GM13977 (cell line): ENCODE results near the gene MBOAT1.

Experiments
- DNase-seq: peaks from one replicate; pipeline ENCODE4 v3.0.0; 2012; ENCODE audit warnings: low spot score
- in situ Hi-C: fragments of 300-500 bp; cut with MboI; formaldehyde crosslinking; loops from one replicate; pipeline ENCODE4 v1.12.0; 2022; ENCODE audit warnings: low sequenced_read_pairs, low pct_unique_long_range_greater_than_20kb, mixed read lengths, inconsistent platforms; ENCODE audit not compliant: unreplicated experiment
- TF ChIP-seq, protein P1 (sequence below): IDR thresholded peaks from 2 replicates; pipeline ENCODE4 v1.5.1; 2012; ENCODE audit warnings: mild to moderate bottlenecking, control low read depth; ENCODE audit not compliant: insufficient read depth; ENCODE audit errors: extremely low read depth, missing control alignments

Gene MBOAT1

GRCh38 chr6:20241102-20241501, 28.8 kb upstream of the MBOAT1 start:
- in situ Hi-C loops: no loop called here
- DNase-seq: no peak
- TF ChIP-seq, protein P1, sequence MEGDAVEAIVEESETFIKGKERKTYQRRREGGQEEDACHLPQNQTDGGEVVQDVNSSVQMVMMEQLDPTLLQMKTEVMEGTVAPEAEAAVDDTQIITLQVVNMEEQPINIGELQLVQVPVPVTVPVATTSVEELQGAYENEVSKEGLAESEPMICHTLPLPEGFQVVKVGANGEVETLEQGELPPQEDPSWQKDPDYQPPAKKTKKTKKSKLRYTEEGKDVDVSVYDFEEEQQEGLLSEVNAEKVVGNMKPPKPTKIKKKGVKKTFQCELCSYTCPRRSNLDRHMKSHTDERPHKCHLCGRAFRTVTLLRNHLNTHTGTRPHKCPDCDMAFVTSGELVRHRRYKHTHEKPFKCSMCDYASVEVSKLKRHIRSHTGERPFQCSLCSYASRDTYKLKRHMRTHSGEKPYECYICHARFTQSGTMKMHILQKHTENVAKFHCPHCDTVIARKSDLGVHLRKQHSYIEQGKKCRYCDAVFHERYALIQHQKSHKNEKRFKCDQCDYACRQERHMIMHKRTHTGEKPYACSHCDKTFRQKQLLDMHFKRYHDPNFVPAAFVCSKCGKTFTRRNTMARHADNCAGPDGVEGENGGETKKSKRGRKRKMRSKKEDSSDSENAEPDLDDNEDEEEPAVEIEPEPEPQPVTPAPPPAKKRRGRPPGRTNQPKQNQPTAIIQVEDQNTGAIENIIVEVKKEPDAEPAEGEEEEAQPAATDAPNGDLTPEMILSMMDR: no peak

DNA sequence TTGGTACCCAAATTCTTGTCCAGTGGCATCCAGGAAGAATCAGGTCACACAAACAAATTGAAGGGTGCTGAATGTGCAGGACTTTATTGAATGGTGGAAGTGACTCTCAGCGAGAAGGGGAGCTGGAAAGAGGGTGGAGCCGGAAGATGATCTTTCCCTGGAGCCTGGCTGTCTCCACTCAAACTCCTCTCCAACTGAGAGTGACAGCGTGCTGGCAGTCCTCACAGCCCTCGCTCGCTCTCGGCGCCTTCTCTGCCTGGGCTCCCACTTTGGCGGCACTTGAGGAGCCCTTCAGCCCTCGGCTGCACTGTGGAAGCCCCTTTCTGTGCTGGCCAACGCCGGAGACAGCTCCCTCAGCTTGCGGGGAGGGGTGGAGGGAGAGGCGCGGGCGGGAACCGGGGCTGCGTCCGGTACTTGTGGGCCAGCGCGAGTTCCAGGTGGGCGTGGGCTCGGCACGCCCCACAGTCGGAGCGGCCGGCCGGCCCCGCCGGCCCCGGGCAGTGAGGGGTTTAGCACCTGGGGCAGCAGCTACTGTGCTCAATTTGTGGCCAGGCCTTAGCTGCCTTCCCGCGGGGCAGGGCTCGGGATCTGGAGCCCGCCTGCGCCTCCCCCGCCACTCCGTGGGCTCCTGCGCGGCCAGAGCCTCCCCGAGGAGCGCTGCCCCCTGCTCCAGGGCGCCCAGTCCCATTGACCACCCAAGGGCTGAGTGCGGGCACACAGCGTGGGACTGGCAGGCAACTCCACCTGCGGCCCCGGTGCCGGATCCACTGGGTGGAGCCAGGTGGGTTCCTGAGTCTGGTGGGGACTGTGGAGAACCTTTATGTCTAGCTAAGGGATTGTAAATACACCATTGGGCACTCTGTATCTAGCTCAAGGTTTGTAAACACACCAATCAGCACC, 26.7 kb upstream of the MBOAT1 start:
- in situ Hi-C loops: no loop called here

GRCh38 chr6:20237677-20238460, 25.6 kb upstream of the MBOAT1 start:
- in situ Hi-C loops: no loop called here
- TF ChIP-seq, protein P1: no peak
- DNase-seq: no peak

More for the DNA sequence above, 26.7 kb upstream of the MBOAT1 start:
- DNase-seq: no peak
- TF ChIP-seq, protein P1: no peak

DNA sequence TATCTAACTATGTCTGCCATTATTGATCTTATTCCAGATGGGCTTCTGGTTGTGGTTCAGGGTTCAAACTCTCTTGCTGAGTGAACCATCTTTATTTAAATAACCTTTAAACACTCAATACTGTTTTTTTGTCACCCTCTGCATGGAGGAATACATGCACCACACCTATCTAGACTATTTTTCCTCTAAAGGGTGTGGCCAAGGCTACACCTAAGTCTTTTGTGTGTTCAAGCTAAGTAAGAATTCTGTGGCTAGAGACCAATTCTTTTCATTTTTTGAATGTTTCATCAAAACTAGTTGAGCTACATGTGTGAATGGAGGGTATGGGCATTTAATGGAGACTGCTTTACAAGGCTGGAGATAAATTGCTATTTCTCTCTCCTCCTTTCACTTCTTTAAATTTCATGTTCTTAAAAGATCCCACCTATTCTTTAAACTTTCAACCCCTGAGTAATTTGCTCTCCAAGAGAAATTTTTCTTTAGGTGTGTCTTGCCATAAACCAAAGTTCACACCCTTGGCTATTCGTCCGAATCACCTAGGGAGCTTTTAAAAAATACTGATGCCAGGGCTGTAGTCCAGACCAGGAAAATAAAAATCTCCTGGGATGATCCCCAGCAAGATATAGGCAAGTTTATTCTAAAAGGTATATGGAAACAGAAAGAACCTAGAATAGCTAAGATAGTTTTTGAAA, 24.8 kb upstream of the MBOAT1 start:
- no peak for DNase-seq
- in situ Hi-C loops: no loop called here
- TF ChIP-seq, protein P1: no peak

- no peak for DNase-seq
- in situ Hi-C loops: no loop called here
- TF ChIP-seq, protein P1: no peak
Measured at GRCh38 chr6:20236344-20236743, 24.1 kb upstream of the MBOAT1 start.

DNA sequence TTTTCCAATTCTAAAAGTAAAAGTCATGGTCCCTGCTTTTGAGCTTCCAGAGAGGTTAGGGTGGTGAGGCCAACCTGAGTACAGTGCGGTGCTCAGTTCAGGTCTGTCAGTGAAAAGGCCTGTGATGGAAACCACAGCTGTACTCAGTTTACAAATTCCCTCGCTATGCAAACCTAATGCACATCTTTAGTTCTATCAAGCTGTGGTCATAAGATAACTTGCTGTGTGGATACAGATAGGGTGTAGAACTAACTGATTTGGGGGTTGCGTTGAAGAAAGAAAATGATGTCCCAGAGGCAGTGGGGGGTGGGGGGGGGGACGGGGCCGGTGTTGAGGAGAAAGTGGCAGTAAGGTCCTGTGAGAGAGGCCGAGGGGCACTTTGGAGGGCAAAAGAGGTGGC, 22.8 kb upstream of the MBOAT1 start:
- TF ChIP-seq, protein P1: no peak
- DNase-seq: no peak
- in situ Hi-C loops: no loop called here
